WERI-Rb-1 (cell line): ENCODE results near the gene MORN4.

Experiments used
- DNase-seq: peaks from one replicate; pipeline ENCODE4 v3.0.0-alpha.2; 2020
- H3K27ac ChIP-seq: fragments of 250-450 bp; sonication (Bioruptor Pico); 2 replicates; pipeline ENCODE4 v1.5.1; 2020; ENCODE audit warnings: mild to moderate bottlenecking, moderate library complexity
- H3K27me3 ChIP-seq: fragments of 250-450 bp; sonication (Bioruptor Pico); 2 replicates; pipeline ENCODE4 v1.5.1; 2021; ENCODE audit warnings: mild to moderate bottlenecking, low read depth, moderate library complexity; ENCODE audit not compliant: insufficient read depth, severe bottlenecking
- H3K36me3 ChIP-seq: fragments of 250-450 bp; sonication (Bioruptor Pico); 2 replicates; pipeline ENCODE4 v1.5.1; 2020; ENCODE audit warnings: mild to moderate bottlenecking, moderate library complexity
- H3K4me3 ChIP-seq: 2 replicates; pipeline ENCODE4 v1.5.1; 2011; ENCODE audit warnings: low read depth, mild to moderate bottlenecking, control low read depth, low read length
- H3K9me3 ChIP-seq: fragments of 250-450 bp; sonication (Bioruptor Pico); 2 replicates; pipeline ENCODE4 v1.5.1; 2021; ENCODE audit warnings: mild to moderate bottlenecking, moderate library complexity; ENCODE audit not compliant: severe bottlenecking
- CTCF ChIP-seq: IDR thresholded peaks from 2 replicates; pipeline ENCODE4 v1.5.1; 2011; ENCODE audit warnings: low read depth, mild to moderate bottlenecking, control low read depth, inconsistent platforms, low read length

MORN4 gene

GRCh38 chr10:97564776-97565175, 68.5 kb downstream of the MORN4 start:
- DNase-seq: no peak
- TF ChIP-seq CTCF: no peak
- Histone ChIP-seq H3K9me3 (no peaks in the 10 kb centered on the region), H3K4me3 (no peak overlapping the region), H3K27ac (no peak overlapping the region), H3K27me3 (no peaks in the 10 kb centered on the region), H3K36me3 (no peaks in the 10 kb centered on the region)
